ENCODE results near the gene ACD.

ACD gene

GRCh38 chr16:67661886-67662652 lies 2.0 kb upstream of the ACD start:
- no peak for TF ChIP-seq CTCF (IDR thresholded peaks at IDR 0.05; ENCODE audit: low read length, missing control alignments)
- no peak for DNase-seq (ENCODE audit: low read depth)
- H3K4me3 ChIP-seq (replicated peaks; ENCODE audit: low read depth, low read length): no peak overlapping the region

GRCh38 chr16:67661101-67661761 lies 1.2 kb upstream of the ACD start:
- DNase-seq (ENCODE audit: low read depth): peak; percentile 51
- TF ChIP-seq CTCF (IDR thresholded peaks at IDR 0.05; ENCODE audit: low read length, missing control alignments): no peak
- peak overlapping the region; percentile 41 for H3K4me3 ChIP-seq (replicated peaks; ENCODE audit: low read depth, low read length)

- H3K4me3 ChIP-seq (replicated peaks; ENCODE audit: low read depth, low read length): peak within 1 kb of the TSS; percentile 92
- no peak for TF ChIP-seq CTCF (IDR thresholded peaks at IDR 0.05; ENCODE audit: low read length, missing control alignments)
- DNase-seq (ENCODE audit: low read depth): peak; percentile 97
Observed at GRCh38 chr16:67660564-67661028, 536 bp upstream of the ACD start, which contains the start of gene PARD6A. Gene PARD6A, plus strand, starts transcription at chr16:67660960. Its CDS starts 79 bp downstream, at chr16:67661039.

- peak overlapping the region; percentile 92 for H3K4me3 ChIP-seq (replicated peaks; ENCODE audit: low read depth, low read length)
- TF ChIP-seq CTCF (IDR thresholded peaks at IDR 0.05; ENCODE audit: low read length, missing control alignments): no peak
- no peak for DNase-seq (ENCODE audit: low read depth)
Observed at GRCh38 chr16:67658849-67659674, 998 bp downstream of the ACD start.

- no peak for TF ChIP-seq CTCF (IDR thresholded peaks at IDR 0.05; ENCODE audit: low read length, missing control alignments)
- no peak overlapping the region for H3K4me3 ChIP-seq (replicated peaks; ENCODE audit: low read depth, low read length)
- no peak for DNase-seq (ENCODE audit: low read depth)
Observed at GRCh38 chr16:67657751-67658518, 2.1 kb downstream of the ACD start.

- TF ChIP-seq CTCF (IDR thresholded peaks at IDR 0.05; ENCODE audit: low read length, missing control alignments): no peak
- no peak for DNase-seq (ENCODE audit: low read depth)
- H3K4me3 ChIP-seq (replicated peaks; ENCODE audit: low read depth, low read length): no peak overlapping the region
Observed at GRCh38 chr16:67657017-67657608, 2.9 kb downstream of the ACD start.
